Activated gamma-delta T cell treated with anti-CD3 and anti-CD28 coated beads, Interleukin-2, amount 50 U/mL, for 16 hours (primary cell): ENCODE results near the gene UBE2R2.
A peak's percentile ranks its signal among the peaks of the same experiment; 100 is the strongest.
"Not testable (repeated sequence)": the region's sequence is repeated elsewhere in the genome, so short reads cannot be mapped to it uniquely, and the experiment has no call there.

ENCODE experiments used
- DNase-seq: peaks from one replicate; pipeline ENCODE4 v3.0.0-alpha.2; 2020; ENCODE audit warnings: low read depth

UBE2R2 gene

DNA sequence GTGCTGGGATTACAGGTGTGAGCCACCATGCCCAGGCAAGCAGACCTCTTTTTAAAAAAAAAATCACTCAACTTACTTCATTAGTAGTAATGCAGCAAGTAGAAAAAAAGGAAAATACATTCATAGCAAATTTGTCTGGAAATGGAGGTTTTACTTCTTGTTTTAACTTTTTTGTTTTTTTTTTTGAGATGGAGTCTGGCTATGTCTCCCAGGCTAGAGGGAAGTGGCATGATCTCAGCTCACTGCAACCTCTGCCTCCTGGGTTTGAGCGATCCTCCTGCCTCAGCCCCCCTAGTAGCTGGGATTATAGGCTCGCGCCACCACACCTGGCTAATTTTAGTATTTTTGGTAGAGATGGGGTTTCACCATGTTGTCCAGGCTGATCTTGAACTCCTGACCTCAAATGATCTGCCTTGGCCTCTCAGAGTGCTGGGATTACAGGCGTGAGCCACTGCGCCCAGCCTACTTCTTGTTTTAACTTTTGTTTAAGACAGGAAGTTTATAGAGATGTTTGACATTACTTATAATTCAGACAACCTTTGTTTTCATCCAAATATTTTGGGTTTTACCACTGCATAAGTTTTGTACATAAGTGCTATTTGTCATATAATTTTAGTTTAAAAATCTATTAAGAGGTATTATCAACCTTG lies 26.5 kb downstream of the UBE2R2 start:
- no peak for DNase-seq

DNA sequence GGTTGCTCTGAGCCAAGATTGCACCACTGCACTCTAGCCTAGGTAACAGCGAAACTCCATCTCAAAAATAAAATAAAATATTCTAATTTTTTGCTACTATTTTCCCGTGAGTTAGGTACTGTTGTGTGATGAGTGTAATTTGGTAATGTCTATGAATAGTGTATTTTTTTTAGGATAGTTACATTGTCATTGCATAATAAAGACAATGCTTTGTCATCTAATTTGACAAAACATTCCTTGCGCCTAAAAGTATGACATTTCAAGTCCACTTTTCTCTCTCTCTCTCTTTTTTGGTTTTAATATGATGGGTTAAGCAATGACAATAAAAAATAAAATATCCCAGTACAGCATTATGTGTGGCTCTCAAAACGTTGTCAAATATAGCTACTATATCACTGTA lies 29.3 kb downstream of the UBE2R2 start:
- no peak for DNase-seq

DNA sequence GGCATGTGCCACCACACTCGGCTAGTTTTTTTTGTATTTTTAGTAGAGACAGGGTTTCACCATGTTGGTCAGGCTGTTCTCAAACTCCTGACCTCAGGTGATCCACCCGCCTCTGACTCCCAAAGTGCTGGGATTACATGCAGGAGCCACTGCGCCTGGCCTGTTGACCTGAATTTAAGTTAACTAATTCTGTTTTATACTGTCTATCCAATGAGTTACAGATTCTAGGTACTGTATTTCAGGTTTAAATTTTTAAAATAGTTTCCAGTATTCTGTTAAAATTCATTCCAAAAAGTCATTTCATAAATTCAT lies 30.9 kb downstream of the UBE2R2 start:
- DNase-seq = not testable (repeated sequence)

DNA sequence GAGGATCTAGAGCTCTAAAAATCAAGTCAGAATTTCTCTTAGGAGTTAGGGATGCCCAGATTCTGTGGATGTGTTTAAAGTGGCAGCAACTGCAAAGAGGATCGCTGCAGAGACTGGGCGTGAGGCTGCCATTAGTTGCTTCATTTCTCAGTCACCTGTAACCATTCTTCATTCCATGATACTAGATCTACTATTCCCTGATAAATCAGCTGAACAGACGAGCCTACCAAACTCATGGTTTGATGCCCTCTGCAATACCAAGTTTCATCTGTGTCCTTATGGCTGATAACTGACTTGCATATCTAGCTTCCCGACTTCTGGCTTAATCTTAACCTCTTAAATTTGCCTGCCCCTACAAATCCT lies 33.3 kb downstream of the UBE2R2 start:
- DNase-seq = no peak

DNA sequence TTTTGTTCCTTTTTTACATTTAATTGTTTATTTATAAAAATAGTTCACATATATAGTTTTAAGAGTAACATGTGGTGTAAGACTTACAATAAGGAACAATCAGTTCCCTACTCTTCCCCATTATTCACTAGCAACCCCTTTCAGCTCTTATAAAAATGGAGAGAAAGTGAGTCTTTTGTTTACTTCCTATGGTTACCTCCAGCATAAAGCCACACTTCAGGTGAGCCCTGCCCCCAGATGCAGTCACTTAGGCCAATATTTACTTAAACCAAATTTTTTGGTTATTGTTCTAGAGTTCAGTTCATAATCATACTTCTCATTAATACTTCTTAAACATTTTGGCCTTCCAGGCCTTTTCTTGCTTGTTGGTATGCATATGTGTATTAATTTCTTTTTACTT lies 33.7 kb downstream of the UBE2R2 start:
- no peak for DNase-seq

DNA sequence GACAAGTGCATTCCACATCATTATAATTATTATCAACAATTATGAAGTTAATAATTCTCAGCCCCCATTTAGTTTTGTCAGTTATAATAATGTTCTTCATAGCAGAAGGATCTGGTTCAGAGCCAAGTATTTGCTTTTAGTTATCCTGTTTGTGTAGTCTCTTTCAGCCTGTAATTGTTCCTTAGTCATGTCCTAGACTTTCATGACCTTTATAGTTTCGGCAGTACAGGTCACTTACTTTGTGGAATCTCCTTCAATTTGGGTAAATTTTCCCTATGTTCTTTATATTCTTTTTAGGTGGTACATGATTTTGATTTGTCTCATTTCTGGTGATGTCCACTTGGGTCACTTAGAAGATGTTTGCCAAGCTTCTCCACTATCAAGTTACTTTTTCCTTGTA lies 34.3 kb downstream of the UBE2R2 start:
- DNase-seq = no peak

DNA sequence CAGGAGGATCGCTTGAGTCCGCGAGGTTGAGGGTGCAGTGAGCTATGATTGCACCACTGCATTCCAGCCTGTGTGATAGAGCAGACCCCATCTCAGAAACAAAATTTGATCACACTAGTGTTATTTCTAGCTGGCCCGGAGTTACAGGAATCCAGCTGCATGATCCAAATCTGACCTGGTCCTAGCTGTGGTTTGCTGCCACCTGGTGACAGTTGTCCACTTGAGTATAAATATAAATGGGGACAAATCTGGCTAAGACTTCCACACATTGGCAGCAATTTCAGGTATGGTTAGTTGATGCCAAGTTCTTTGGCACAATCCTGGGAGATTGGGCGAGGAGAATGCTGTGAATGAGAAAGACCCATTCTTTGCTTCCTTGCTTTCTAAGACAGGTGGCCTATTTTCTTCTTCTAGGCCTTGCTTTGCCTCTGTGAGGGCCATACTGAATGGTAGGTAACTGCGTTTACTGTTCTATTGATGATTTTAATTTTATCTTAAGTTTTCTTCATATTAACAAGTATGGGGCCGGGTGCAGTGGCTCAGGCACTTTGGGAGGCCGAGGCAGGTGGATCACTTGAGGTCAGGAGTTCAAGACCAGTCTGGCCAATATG lies 35.4 kb downstream of the UBE2R2 start:
- DNase-seq = peak; percentile 38

DNA sequence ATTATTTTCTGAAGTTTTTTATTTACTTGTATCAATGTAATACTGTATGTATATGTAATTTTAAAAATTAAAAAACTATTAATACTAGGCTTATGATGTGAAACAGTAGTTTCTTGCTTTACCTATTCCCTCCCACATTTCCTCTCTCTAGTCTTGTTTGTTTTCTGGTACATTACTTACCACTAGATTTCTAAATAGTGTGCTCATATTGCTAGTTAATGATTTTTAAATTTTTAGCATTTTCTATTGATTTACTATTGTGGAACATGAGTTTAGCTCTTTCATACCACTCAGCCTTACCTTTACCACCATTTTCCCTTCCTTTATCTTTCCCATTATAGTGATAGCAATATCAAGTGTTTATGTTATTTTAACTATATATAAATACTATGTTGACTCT lies 39.3 kb downstream of the UBE2R2 start:
- DNase-seq = no peak

DNA sequence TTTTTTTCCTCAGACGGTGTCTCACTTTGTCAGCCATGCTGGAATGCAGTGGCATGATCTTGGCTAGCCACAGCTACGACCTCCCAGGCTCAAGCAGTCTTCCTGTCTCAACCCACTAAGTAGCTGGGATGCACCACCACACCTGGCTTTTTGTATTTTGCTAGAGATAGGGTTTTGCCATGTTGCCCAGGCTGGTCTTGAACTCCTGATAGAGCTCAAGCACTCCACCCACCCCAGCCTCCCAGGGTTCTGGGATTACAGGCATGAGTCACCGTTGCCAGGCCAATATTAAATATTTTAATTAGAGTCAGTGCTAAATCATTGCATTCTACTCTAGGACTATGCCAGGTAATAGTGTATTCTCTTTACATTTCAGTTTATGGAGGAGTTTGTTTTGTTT lies 41.5 kb downstream of the UBE2R2 start:
- DNase-seq = no peak

DNA sequence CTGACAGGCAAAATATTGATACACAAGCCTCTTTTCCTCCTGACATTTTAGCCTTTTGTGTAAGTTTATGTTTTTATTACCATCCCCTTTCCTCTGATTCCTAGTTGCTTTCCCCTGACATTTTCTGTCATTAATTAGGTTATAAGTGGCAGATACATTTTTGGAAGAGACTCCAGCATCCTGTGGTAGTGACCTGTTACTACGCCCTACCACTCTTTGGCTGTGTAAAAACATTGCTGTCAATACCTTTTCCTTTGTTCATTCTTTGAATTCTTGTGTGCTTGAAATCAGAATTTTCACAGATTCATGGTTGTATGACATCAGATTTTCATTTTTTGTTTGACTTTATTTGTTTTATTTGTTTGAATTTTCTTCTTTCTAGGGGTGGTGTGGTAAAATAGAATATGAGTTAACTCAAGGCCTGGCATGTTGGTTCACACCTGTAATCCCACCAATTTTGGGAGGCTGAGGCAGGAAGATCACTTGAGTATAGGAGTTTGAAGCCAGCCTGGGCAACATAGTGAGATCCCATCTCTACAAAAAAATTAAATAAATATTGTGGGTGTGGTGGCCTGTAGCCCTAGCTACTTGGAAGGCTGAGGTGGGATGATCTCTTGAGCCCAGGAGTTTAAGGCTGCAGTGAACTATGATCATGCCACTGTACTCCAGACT lies 43.4 kb downstream of the UBE2R2 start:
- no peak for DNase-seq

DNA sequence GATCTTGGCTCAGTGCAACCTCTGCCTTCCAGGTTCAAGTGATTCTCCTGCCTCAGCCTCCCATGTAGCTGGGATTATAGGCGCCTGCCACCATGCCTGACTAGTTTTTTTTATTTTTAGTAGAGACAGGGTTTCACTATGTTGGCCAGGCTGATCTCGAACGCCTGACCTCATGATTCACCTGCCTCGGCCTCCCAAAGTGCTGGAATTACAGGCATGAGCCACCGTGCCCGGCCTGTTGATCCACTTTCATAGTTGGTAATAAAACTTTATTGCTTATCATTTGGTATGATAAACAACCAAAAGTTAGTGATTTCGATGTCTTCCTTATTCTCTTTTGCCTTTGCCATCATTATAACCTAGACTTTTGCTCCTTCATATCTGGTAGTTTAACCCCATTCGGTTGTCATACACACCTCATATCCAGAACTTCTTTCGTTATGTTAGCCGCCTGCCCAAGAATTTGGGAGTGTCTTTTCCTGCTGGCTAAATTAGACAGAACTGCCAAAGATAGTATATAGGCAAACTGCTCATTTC lies 45.0 kb downstream of the UBE2R2 start:
- DNase-seq = no peak

DNA sequence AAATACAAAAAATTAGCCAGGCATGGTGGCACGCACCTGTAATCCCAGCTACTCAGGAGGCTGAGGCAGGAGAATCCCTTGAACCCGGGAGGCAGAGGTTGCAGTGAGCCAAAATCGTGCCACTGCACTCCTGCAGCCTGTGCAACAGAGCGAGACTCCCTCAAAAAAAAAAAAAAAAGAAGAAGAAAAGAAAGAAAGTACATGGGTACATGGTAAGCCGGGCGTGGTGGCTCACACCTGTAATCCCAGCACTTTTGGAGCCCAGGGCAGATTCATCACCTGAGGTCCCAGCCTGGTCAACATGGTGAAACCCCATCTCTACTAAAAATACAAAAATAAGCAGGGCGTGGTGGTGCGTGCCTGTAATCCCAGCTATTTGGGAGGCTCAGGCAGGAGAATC lies 46.1 kb downstream of the UBE2R2 start:
- not testable (repeated sequence) for DNase-seq

DNA sequence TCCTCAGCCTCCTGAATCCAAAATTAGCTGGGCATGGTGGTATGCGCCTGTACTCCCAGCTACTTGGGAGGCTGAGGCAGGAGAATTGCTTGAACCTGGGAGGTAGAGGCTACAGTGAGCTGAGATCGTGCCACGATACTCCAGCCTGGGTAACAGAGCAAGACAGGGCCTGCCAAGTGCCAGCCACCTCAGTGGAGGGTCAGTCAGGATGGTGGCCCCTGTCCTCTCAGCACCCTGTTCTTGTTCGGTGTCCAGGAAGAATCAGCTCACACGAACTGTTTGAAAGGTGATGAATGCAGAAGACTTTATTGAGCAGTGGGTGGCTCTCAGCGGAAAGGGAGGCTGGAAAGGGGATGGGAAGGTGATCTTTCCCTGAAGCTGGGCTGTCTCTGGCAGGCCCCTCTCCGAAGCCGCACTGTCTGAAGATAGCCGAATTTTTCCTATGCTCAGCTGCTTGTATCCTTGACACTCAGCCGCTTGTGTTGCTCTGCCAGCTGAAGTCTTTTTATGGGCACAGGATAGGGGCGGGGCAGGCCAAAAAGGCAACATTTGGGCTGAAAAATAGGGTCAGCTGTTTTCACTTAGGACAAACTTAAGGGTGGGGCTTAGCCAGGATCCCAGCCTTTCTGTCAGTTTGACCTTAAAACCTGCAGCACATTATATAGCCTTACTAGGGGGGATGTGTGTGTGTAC lies 50.9 kb downstream of the UBE2R2 start:
- DNase-seq = no peak

DNA sequence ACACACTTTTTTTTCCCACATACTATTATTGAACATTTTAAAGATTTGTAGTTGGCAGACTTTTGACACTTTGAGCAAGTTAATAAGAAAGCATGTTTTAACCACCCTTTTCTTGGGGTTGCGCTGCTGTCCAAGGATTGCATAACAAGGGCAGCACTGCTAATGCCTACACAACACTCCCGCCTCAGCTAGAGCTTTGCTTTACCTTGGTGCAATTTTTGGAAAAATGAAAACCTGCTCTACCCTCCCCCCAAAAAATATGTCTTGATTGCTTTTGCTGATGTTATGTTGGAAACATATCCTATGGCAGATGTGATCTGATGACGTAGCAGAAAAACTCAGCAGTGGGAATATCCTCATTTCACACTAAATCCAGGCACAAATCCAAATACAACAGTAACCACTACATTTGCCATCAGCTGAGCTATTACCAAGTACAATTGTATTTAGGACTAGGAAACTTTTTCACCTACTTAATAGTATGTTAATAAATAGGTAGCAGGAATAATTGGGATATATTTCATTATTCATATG lies 51.5 kb downstream of the UBE2R2 start:
- no peak for DNase-seq

DNA sequence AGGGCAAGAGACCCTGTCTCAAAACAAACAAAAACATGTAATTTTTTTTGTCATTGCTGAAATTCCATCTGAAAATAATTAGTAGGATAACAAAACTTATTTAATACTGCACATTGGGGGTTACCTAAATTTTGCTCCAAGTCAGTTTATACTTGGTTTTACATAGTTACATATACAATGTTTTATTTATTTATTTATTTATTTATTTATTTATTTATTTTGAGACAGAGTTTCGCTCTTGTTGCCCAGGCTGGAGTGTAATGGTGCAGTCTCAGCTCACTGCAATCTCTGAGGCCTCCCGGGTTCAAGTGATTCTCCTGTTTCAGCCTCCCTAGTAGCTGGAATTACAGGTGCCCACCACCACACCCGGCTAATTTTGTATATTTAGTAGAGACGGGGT lies 52.3 kb downstream of the UBE2R2 start:
- not testable (repeated sequence) for DNase-seq

DNA sequence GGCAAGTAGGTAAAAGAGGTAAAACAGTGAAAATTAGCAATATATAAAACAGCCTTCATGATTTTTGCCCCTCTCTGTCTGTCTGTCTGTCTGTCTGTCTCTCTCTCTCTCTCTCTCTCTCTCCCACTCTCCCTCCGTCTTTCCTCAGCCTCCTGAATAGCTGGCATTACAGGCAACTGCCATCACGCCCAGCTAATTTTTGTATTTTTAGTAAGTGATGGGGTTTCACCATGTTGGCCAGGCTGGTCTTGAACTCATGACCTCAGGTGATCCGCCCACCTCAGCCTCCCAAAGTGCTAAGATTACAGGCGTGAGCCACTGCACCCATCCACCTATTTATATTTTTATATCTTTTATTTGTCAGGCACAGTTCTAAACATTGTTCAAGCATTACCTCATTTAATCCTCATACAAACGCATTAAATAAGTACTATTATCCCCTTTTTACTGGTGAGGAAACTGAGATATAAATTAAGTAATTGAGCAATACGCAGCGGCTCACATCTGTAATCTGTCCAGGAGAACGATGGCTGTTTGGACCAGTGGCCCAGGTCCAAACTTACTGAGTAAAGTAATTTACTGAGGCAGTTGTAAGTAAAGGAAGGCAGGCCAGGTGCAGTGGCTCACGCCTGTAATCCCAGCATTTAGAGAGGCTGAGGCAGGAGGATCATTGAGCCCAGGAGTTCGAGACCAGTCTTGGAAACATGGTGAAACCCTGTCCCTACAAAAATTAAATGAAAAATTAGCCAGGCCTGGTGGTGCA lies 60.9 kb downstream of the UBE2R2 start:
- DNase-seq = no peak

DNA sequence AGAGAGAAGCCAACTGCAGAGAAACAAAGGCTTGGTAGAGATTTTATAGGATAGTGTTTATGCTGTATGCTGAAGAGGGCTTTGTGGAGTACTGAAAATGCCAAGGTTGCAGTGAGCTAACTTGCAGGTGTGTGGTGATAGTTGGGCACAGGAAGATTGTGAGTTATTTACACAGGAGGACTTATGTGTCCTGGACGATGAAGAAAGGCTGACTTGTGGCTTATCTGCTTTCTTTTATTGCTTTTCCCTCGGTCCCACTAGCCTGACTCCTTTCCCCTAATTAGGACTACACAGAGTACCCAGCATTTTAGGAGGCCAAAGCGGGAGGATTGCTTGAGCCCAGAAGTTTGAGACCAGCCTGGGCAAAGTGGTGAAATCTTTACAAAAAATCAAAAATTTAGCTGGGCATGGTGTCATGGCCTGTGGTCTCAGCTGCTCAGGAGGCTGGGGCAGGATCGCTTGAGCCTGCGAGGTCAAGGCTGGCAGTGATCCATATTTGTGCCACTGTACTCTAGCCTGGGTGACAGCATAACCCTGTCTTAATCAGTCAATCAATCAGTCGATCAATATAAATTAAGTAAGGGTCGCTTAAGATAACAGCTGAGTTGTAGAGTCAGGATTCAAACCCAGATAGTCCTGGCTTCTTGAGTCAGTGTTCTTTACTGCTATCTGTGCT lies 61.9 kb downstream of the UBE2R2 start:
- DNase-seq = no peak

DNA sequence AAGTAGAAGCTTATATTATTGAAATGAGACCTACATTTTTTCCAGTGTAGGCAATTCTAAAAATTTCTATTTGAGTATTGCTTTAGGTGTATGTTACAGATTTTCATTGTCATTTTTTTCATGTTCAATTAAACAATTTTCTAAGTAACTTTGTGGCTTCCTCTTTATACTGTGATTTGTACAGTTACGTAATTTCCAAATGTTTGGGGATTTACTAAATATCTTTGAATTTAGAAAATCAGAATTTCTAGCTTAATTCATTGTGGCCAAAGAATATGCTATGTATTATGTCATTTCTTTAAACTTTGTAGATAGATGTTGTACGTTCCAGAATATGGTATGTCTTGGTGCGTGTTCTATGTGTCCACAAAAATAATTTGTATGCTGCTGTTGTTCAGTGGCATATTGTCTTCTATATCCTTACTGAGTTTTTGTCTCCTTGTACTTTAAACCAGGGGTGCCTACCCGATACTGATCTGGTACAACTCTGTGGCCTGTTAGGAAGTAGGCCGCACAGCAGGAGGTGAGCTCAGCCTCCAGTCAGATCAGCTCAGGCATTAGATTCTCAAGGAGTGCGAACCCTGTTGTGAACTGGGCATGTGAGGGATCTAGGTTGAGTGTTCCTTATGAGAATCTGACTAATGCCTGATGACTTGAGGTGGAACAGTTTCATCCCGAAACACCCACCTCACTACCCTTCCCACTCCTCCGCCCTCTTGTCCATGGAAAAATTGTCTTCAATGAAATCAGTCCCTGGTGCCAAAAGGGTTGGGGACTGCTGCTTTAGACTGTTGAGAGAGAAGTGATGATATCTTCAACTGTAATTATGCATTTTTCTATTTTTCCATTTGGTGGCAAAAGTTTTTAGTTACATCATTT lies 63.5 kb downstream of the UBE2R2 start:
- no peak for DNase-seq

DNA sequence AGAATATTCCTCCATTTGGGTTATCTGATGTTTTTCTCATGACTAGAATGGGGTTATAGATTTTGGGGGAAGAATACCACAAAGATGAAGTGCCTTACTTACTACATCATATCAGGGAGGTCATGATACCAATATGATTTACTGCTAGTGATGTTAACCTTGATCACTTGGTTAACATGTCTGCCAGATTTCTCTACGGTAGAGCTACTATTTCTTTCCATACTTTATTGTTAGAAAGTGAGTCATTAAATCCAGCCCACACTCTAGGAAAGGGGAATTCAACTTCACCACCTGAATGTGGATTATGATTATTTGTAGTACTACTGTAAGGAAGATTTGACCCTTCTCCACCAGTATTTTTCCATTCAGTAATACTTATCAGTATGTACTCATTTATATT lies 64.7 kb downstream of the UBE2R2 start:
- no peak for DNase-seq
